AG10803 (cell line): ENCODE data around the gene ZNF652.
"Not testable (repeated sequence)": the region's sequence is repeated elsewhere in the genome, so short reads cannot be mapped to it uniquely, and the experiment has no call there.

Experiments
- DNase-seq: peaks from one replicate; pipeline ENCODE4 v3.0.0; 2010; ENCODE audit warnings: low read depth
- H3K4me3 ChIP-seq: 2 replicates; pipeline ENCODE4 v1.5.1; 2011; ENCODE audit warnings: mild to moderate bottlenecking, low read length, control low read depth
- CTCF ChIP-seq: conservative IDR thresholded peaks from 2 replicates; pipeline ENCODE4 v1.5.1; 2011; ENCODE audit warnings: mild to moderate bottlenecking, low read length, control low read depth, inconsistent platforms

The ZNF652 gene

DNA sequence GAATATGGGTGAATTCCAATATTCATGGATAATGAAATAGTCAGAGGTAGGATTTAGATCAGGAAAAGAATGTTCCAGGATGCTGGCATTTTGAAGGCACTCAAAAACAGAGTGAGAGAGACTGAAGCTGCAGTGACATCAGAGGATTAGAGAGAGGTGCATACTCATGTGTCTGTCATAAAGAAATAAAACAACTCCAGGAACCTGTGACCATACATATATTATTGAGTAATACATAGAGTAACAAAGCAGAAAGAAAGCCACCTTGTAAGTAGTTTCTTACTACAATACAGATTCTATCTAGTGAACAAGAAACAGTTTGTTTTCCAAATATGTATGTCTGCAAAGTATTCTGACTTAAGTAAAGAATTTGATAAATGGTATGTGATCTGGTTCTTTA lies 69.1 kb downstream of the ZNF652 start:
- no peak for DNase-seq
- no peak for TF ChIP-seq CTCF
- no peak overlapping the region for H3K4me3 ChIP-seq

GRCh38 chr17:49291929-49292328 lies 70.1 kb downstream of the ZNF652 start:
- no peak for DNase-seq
- H3K4me3 ChIP-seq, result no peak overlapping the region
- no peak for TF ChIP-seq CTCF

DNA sequence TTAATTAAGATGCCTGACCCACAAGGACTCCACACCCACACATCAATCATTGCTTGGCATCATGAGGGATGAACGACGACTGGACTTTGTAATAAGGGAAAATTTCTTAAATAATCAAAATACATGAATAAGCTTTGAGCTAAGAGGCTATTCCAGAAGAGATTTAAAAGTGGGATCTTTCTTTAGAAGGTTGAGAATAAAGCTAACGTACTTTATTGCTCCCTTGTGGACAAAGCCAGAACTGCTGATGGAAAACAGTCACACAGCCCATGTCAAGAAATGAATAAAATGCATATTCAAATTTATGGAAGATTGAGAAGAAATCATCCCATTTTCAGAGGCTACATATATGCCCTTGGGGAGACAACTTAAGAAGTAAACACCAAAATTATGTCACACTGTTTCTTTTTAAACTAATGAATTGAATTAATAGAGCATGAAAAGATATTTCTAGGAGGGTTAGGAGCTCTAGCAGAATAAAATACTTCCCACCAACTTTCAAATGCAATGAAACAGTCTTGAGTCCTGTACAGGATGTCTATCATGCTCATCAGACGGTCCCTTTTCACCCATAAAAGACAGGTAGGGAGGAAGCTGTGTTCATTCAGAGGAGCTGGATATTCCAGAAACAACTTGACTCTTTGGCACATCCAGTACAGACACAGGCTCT lies 71.2 kb downstream of the ZNF652 start:
- peak; percentile 25 for DNase-seq
- TF ChIP-seq CTCF, result peak; percentile 85
- H3K4me3 ChIP-seq, result no peak overlapping the region

DNA sequence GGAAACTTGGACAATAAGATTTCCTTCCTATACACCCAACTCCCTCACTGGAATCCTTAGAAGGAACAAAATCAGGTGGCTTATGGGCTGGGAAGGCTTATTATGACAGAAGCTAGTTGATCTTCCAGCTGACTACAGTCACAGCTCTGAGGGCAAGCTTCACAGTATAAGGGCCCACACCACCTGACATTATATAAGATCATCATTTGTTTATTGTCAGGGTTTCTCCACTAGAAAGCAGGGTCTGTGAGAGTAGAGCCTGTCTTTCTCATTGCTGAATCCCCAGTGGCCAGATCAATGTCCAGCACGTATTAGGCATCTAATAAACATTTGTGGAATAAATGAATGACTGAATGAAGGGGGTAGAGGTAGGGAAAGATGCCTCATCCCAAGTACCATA lies 73.7 kb downstream of the ZNF652 start:
- no peak for TF ChIP-seq CTCF
- no peak for DNase-seq
- no peak overlapping the region for H3K4me3 ChIP-seq

DNA sequence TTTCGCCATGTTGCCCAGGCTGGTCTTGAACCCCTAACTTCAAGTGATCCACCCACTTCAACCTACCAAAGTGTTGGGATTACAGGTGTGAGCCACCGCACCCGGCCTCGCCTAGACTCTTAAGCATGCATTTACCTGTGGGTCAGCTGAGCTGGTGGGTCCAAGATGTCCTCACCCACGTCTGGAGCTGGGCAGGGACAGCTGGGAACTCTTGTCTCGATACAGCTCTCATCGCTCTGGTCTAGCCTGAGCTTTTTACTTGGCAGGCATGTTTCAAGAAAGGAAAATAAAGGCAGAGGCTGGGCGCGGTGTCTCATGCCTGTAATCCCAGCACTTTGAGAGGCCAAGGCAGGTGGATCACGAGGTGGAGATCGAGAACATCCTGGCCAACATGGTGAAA lies 74.6 kb downstream of the ZNF652 start:
- TF ChIP-seq CTCF, result no peak
- no peak for DNase-seq
- no peak overlapping the region for H3K4me3 ChIP-seq

DNA sequence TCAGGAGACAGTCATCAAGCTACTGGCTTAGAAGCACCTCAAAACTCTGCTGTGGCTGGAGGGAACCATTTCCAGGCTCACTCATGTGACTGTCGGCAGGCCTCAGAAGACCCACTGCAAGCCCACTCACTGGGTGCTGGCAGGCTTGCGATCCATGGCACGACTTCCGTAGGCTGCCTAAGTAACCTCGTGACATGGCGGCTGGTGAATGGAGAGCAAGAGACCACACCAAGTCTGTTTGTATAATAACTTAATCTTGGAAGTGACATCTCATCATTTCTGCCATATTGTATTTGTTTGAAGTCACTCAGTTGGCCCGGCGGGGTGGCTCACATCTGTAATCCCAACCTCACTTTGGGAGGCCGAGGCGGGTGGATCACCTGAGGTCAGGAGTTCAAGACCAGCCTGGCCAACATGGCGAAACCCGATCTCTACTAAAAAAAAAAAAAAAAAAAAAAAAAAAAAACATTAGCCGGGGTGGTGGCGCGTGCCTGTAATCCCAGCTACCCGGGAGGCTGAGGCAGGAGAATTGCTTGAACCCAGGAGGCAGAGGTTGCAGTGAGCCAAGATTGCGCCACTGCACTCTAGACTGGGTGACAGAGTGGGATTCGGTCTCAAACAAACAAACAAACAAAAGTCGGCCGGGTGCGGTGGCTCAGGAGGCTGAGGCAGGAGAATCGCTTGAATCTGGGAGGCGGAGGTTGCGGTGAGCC lies 75.6 kb downstream of the ZNF652 start:
- DNase-seq, result not testable (repeated sequence)

DNA sequence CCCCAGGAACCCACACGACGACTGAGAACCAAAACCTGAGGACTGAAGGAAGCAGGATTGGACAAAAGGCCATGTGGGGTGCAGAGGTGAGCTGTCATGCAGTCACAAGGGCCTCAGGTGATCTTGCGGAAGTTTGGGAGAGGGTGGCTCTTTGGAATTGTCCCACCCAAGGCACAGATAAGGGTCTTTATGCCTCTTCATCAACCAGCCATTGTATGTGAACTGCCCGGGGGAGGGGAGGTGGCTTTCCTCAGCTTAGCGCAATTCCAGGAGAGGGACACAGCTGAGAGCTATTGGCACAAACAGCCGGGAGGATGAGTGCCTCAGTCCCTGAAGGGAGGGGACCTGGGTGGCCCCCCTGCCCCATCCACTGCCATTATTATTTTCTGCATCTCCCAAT lies 76.3 kb downstream of the ZNF652 start:
- no peak for TF ChIP-seq CTCF
- H3K4me3 ChIP-seq, result no peak overlapping the region
- no peak for DNase-seq

More for the DNA sequence above, 75.6 kb downstream of the ZNF652 start:
- H3K4me3 ChIP-seq, result not testable (repeated sequence)
